Skeletal muscle tissue (tissue), 4 donors: ENCODE measurements around the gene C22orf42. TPM values are rescaled to one million over a fixed set of nuclear protein-coding genes. Genes with fewer than 3 reads are reported as not detected.
A peak's percentile ranks its signal among the peaks of the same experiment; 100 is the strongest.
"Not testable (repeated sequence)": the region's sequence is repeated elsewhere in the genome, so short reads cannot be mapped to it uniquely, and the experiment has no call there.

Source experiments
- H3K27ac ChIP-seq: one replicate; pipeline ENCODE4 v1.7.0; 2013; ENCODE audit warnings: mild to moderate bottlenecking, low read depth, low read length, inconsistent platforms
- H3K27me3 ChIP-seq, 3 donors: one replicate each; pipeline ENCODE4 v1.7.0; 2013; ENCODE audit warnings: low read length in 3 of 3; ENCODE audit not compliant: control insufficient read depth in 3 of 3, insufficient read depth in 3 of 3
- H3K36me3 ChIP-seq, 3 donors: one replicate each; pipeline ENCODE4 v1.7.0; 2013; ENCODE audit warnings: low read length in 3 of 3; ENCODE audit not compliant: control insufficient read depth in 3 of 3, insufficient read depth in 3 of 3
- H3K4me1 ChIP-seq, 3 donors: one replicate each; pipeline ENCODE4 v1.7.0; 2013; ENCODE audit warnings: low read length in 3 of 3, mild to moderate bottlenecking in 3 of 3; ENCODE audit not compliant: control insufficient read depth in 3 of 3, insufficient read depth in 3 of 3
- H3K4me3 ChIP-seq, 3 donors: one replicate each; pipeline ENCODE4 v1.7.0; 2013; ENCODE audit warnings: low read length in 3 of 3
- H3K9ac ChIP-seq, 3 donors: one replicate each; pipeline ENCODE4 v1.7.0; 2013; ENCODE audit warnings: low read length in 3 of 3, mild to moderate bottlenecking in 3 of 3, moderate library complexity in 2 of 3, low read depth in 1 of 3
- H3K9me3 ChIP-seq, 3 donors: one replicate each; pipeline ENCODE4 v1.7.0; 2013; ENCODE audit warnings: low read length in 3 of 3; ENCODE audit not compliant: control insufficient read depth in 3 of 3
- total RNA-seq: library from RNA; depleted of rRNA; stranded (reverse); fragments of >200 nt; gene quantifications from one replicate; pipeline ENCODE4 v1.2.3, GENCODE V29; 2014
- donor health status: Osteomylitis.

Gene C22orf42
- total RNA-seq, 1 donor from 2014 or later, result not detected

GRCh38 chr22:32203181-32204039 is 44.3 kb upstream of the C22orf42 start:
- no peak overlapping the region for H3K27ac ChIP-seq
- no peak overlapping the region for H3K9ac ChIP-seq
- no peaks in the 10 kb centered on the region for H3K36me3 ChIP-seq
- no peaks in the 10 kb centered on the region for H3K9me3 ChIP-seq
- H3K27me3 ChIP-seq, result peaks cover 25 to 36% (median 34%) of the 10 kb centered on the region in 3 donors
- H3K4me3 ChIP-seq, result peak overlapping the region in 2 of 3 donors; percentile 14 to 22
- peaks cover 5 to 11% (median 8%) of the 10 kb centered on the region in 3 donors for H3K4me1 ChIP-seq

DNA sequence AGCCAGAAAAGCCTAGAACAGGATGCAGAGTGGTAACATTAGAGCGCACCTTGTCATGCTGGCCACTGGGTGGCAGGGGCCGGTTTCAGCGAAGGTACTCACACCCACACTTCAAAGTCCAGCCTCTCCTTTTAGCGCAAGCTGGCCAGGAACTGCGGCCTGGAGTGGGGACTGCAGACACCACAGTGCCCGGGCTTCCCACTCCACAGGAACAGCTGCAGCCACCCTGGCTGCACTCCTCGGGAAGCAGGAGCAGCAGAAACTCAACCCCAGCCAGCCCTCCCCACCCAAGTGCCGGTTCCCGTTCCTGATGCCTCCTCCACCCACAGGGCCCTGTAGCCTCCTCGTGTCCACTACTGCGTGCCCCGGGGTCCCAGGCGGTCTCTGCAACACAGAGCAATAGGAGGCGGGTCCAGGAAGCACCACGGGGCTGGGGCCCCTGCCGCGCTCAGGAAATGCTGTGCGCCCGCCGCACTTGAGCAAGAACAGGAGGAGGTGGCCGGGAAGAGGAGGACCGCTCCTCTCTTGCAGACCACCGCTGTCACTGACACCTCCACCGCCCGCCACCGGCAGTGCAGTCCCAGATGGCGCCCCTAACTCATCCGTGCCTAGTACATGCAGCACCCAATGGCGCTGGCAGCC is 43.6 kb upstream of the C22orf42 start:
- Histone ChIP-seq H3K27me3 (peaks cover 30 to 42% (median 34%) of the 10 kb centered on the region in 3 donors), H3K9me3 (no peaks in the 10 kb centered on the region), H3K36me3 (no peaks in the 10 kb centered on the region), H3K4me3 (peak overlapping the region in 2 of 3 donors; percentile 14 to 22), H3K27ac (no peak overlapping the region), H3K9ac (no peak overlapping the region), H3K4me1 (peaks cover 5 to 11% (median 8%) of the 10 kb centered on the region in 3 donors)

DNA sequence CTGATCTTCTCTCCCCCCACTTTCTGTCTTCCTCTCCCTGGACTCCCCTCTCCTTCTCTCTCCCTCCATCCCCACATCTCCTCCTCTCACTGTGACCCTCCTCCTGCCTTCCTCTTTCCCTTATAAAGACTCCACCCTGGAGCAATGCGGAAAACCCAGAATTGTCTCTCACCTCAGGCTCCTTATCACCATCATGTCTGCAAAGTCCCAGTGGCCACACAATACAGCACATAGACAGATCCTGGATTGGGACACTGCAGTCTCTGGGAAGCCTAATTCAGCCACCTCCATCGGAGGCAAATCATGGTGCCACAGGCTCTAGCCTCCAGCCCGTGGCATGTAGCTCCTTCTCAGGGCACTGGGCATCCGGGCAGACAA is 43.0 kb upstream of the C22orf42 start:
- peaks cover 5 to 11% (median 8%) of the 10 kb centered on the region in 3 donors for H3K4me1 ChIP-seq
- no peak overlapping the region for H3K4me3 ChIP-seq
- no peak overlapping the region for H3K27ac ChIP-seq
- H3K27me3 ChIP-seq, result peaks cover 32 to 41% (median 34%) of the 10 kb centered on the region in 3 donors
- H3K9me3 ChIP-seq, result no peaks in the 10 kb centered on the region
- H3K9ac ChIP-seq, result no peak overlapping the region
- no peaks in the 10 kb centered on the region for H3K36me3 ChIP-seq

GRCh38 chr22:32200752-32201151 is 41.6 kb upstream of the C22orf42 start:
- H3K27me3 ChIP-seq, result peaks cover 30 to 34% (median 34%) of the 10 kb centered on the region in 3 donors
- H3K36me3 ChIP-seq, result no peaks in the 10 kb centered on the region
- no peak overlapping the region for H3K9ac ChIP-seq
- H3K4me3 ChIP-seq, result no peak overlapping the region
- no peak overlapping the region for H3K27ac ChIP-seq
- H3K9me3 ChIP-seq, result no peaks in the 10 kb centered on the region
- H3K4me1 ChIP-seq, result peaks cover 5 to 11% (median 8%) of the 10 kb centered on the region in 3 donors

- H3K27me3 ChIP-seq, result peaks cover 27 to 34% (median 29%) of the 10 kb centered on the region in 3 donors
- H3K4me1 ChIP-seq, result peaks cover 5 to 11% (median 8%) of the 10 kb centered on the region in 3 donors
- no peaks in the 10 kb centered on the region for H3K9me3 ChIP-seq
- no peak overlapping the region for H3K9ac ChIP-seq
- H3K27ac ChIP-seq, result no peak overlapping the region
- no peak overlapping the region for H3K4me3 ChIP-seq
- H3K36me3 ChIP-seq, result no peaks in the 10 kb centered on the region
Observed at GRCh38 chr22:32199961-32200360, 40.9 kb upstream of the C22orf42 start.

- no peaks in the 10 kb centered on the region for H3K36me3 ChIP-seq
- peaks cover 23 to 31% (median 25%) of the 10 kb centered on the region in 3 donors for H3K27me3 ChIP-seq
- no peak overlapping the region for H3K4me3 ChIP-seq
- H3K27ac ChIP-seq, result no peak overlapping the region
- H3K4me1 ChIP-seq, result peaks cover 5 to 11% (median 8%) of the 10 kb centered on the region in 3 donors
- no peaks in the 10 kb centered on the region for H3K9me3 ChIP-seq
- H3K9ac ChIP-seq, result no peak overlapping the region
Observed at GRCh38 chr22:32199341-32199740, 40.2 kb upstream of the C22orf42 start.

DNA sequence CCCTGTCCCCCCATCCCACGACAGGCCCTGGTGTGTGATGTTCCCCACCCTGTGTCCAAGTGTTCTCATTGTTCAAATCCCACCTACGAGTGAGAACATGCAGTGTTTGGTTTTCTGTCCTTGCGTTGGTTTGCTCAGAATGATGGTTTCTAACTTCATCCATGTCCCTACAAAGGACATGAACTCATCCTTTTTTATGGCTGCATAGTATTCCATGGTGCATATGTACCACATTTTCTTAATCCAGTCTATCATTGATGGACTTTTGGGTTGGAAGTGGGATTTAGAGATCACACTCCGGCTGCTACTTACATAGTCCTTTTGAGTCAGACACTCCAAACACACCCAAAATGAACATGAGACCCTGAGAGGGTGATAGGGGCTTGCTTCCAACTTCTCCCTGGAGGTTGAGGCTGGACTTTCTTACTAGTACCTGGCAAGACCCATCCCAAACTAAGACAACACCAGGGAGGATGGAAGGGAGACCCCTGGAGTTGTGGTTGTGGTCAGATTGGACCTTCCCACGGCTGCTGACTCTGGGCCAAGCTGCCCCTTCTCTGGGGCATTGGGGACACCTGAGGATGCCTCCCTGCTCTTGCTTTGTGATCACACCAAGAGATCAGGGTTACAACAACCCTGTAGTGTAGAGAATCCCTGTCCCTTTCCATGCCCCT is 38.6 kb upstream of the C22orf42 start:
- not testable (repeated sequence) for H3K9me3 ChIP-seq, H3K36me3 ChIP-seq, H3K4me3 ChIP-seq, H3K9ac ChIP-seq, H3K27ac ChIP-seq, H3K4me1 ChIP-seq
- peaks cover 8 to 18% (median 12%) of the 10 kb centered on the region in 3 donors for H3K27me3 ChIP-seq

GRCh38 chr22:32195900-32196299 is 36.8 kb upstream of the C22orf42 start:
- H3K9me3 ChIP-seq, H3K4me1 ChIP-seq, H3K9ac ChIP-seq, H3K27ac ChIP-seq, H3K36me3 ChIP-seq, H3K4me3 ChIP-seq: not testable (repeated sequence)
- H3K27me3 ChIP-seq, result peaks cover 0 to 20% (median 12%) of the 10 kb centered on the region in 3 donors

DNA sequence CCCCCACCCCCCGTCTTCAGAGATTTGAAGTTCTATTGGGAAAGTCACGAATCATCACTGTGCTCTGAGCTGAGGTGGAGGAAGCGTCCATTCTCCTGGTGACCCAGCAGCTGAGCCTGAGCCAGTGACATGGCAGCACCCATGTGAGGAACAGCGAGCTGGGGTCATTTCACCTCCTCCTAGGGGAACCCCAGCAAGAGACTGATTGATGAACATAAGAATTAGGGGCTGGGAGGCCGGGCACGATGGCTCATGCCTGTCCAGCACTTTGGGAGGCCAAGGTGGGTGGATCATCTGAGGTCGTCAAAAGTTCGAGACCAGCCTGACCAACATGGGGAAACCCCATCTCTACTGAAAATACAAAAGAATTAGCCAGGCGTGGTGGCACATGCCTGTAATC is 34.2 kb upstream of the C22orf42 start:
- not testable (repeated sequence) for H3K36me3 ChIP-seq, H3K4me1 ChIP-seq, H3K4me3 ChIP-seq, H3K9ac ChIP-seq, H3K27ac ChIP-seq, H3K9me3 ChIP-seq
- peaks cover 0 to 15% (median 6%) of the 10 kb centered on the region in 3 donors for H3K27me3 ChIP-seq
